ENCODE measurements around the gene UTP15.

Gene UTP15

GRCh38 chr5:73599380-73599779, 33.8 kb downstream of the UTP15 start:
- Histone ChIP-seq H3K4me3 (IDR thresholded peaks at IDR 0.05; ENCODE audit: insufficient read depth, low read depth, low read length) (no peak overlapping the region), H2AFZ (ENCODE audit: low read depth) (no peak overlapping the region), H4K20me1 (ENCODE audit: insufficient read depth) (no peaks in the 10 kb centered on the region), H3K79me2 (ENCODE audit: insufficient read depth, low read depth) (no peaks in the 10 kb centered on the region), H3K4me2 (no peak overlapping the region), H3K27ac (no peak overlapping the region), H3K27me3 (ENCODE audit: insufficient read depth, low read depth) (no peaks in the 10 kb centered on the region), H3K36me3 (ENCODE audit: insufficient read depth) (no peaks in the 10 kb centered on the region), H3K9ac (no peak overlapping the region), H3K4me1 (ENCODE audit: low read depth, poor library complexity, severe bottlenecking) (no peaks in the 10 kb centered on the region)
- TF ChIP-seq CTCF (conservative IDR thresholded peaks at IDR 0.05; ENCODE audit: low read depth, low read length), result no peak

DNA sequence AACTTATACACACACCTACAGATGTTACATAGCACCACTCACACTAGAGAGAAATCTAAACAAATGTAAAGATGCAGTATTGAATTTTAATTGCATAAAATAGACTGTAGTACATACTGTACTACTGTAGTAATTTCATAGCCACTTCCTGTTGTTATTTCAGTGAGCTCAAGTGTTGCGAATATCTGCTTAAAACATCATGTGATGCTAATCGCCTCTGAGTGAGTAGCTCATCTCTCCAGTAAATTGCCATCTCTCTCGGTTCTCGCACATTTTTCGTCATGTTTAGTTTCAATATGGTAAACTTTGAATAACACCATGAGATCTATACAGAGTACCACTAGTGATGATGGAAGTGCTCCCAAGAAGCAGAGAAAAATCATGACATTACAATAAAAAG, 38.5 kb downstream of the UTP15 start:
- H2AFZ ChIP-seq (ENCODE audit: low read depth), result no peak overlapping the region
- no peaks in the 10 kb centered on the region for H3K27me3 ChIP-seq (ENCODE audit: insufficient read depth, low read depth)
- H3K27ac ChIP-seq, result no peak overlapping the region
- H3K36me3 ChIP-seq (ENCODE audit: insufficient read depth), result no peaks in the 10 kb centered on the region
- H3K4me2 ChIP-seq, result no peak overlapping the region
- no peak overlapping the region for H3K4me3 ChIP-seq (IDR thresholded peaks at IDR 0.05; ENCODE audit: insufficient read depth, low read depth, low read length)
- no peaks in the 10 kb centered on the region for H3K4me1 ChIP-seq (ENCODE audit: low read depth, poor library complexity, severe bottlenecking)
- H4K20me1 ChIP-seq (ENCODE audit: insufficient read depth), result no peaks in the 10 kb centered on the region
- H3K79me2 ChIP-seq (ENCODE audit: insufficient read depth, low read depth), result no peaks in the 10 kb centered on the region
- no peak overlapping the region for H3K9ac ChIP-seq
- TF ChIP-seq CTCF (conservative IDR thresholded peaks at IDR 0.05; ENCODE audit: low read depth, low read length), result no peak

DNA sequence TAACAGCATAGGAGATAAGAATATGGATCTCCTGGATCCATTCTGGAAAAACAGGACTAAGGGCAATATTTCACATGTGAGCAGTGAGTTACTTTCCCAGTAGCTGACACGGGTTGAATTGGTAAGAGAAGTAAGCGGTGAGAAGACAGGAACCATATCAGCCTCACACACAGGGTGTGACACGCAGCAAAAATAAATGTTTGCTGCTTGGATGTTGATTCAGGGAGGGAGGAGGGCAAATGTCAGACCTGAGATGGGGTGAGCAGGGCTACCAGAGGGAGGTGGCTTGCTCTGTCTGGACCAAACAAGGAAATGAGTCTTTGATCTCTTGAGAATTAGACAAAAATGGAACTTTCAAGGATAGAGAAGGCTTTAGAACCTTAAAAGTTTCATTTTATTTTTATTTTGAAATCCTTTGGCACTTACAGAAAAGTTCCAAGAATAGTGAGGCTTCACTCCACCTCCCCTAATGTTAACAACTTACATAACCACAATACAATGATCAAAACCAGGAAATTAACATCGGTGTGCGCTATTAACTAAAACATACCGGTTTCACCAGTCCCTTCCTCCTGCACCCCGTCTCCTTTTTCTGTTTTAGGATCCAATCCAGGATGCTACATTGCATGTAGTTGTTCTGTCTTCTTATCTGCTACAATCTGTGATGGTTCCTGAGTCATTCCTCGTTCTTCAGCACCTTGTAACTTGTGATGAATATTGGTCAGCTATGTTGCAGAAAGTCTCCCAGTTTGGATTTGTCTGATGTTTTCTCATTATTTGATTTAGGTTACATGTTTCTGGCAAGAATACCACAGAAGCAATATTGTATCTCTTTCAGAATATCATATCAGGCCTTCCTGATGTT, 39.9 kb downstream of the UTP15 start:
- no peak for TF ChIP-seq CTCF (conservative IDR thresholded peaks at IDR 0.05; ENCODE audit: low read depth, low read length)
- H3K4me3 ChIP-seq (IDR thresholded peaks at IDR 0.05; ENCODE audit: insufficient read depth, low read depth, low read length), result no peak overlapping the region
- no peak overlapping the region for H3K27ac ChIP-seq
- no peaks in the 10 kb centered on the region for H3K27me3 ChIP-seq (ENCODE audit: insufficient read depth, low read depth)
- no peaks in the 10 kb centered on the region for H3K4me1 ChIP-seq (ENCODE audit: low read depth, poor library complexity, severe bottlenecking)
- no peaks in the 10 kb centered on the region for H4K20me1 ChIP-seq (ENCODE audit: insufficient read depth)
- H3K9ac ChIP-seq, result no peak overlapping the region
- H3K36me3 ChIP-seq (ENCODE audit: insufficient read depth), result no peaks in the 10 kb centered on the region
- no peak overlapping the region for H3K4me2 ChIP-seq
- H3K79me2 ChIP-seq (ENCODE audit: insufficient read depth, low read depth), result no peaks in the 10 kb centered on the region
- no peak overlapping the region for H2AFZ ChIP-seq (ENCODE audit: low read depth)

- no peaks in the 10 kb centered on the region for H3K4me1 ChIP-seq (ENCODE audit: low read depth, poor library complexity, severe bottlenecking)
- TF ChIP-seq CTCF (conservative IDR thresholded peaks at IDR 0.05; ENCODE audit: low read depth, low read length), result no peak
- no peaks in the 10 kb centered on the region for H3K79me2 ChIP-seq (ENCODE audit: insufficient read depth, low read depth)
- H3K36me3 ChIP-seq (ENCODE audit: insufficient read depth), result no peaks in the 10 kb centered on the region
- H3K4me3 ChIP-seq (IDR thresholded peaks at IDR 0.05; ENCODE audit: insufficient read depth, low read depth, low read length), result no peak overlapping the region
- no peaks in the 10 kb centered on the region for H4K20me1 ChIP-seq (ENCODE audit: insufficient read depth)
- H3K27me3 ChIP-seq (ENCODE audit: insufficient read depth, low read depth), result no peaks in the 10 kb centered on the region
- no peak overlapping the region for H2AFZ ChIP-seq (ENCODE audit: low read depth)
- no peak overlapping the region for H3K9ac ChIP-seq
- H3K27ac ChIP-seq, result no peak overlapping the region
- no peak overlapping the region for H3K4me2 ChIP-seq
Observed at GRCh38 chr5:73606206-73606753, 40.7 kb downstream of the UTP15 start.

All from KMS-11 (cell line).